Measurements from ENCODE around the gene ZSWIM8. TPM values are rescaled to one million over a fixed set of nuclear protein-coding genes. Genes with fewer than 3 reads are reported as not detected.

The ZSWIM8 gene
- total RNA-seq, 1 donor: 76.7 TPM

- Histone ChIP-seq H2AFZ (ENCODE audit: low read length) (peak overlapping the region; percentile 96), H3K9me3 (ENCODE audit: low read depth, low read length) (no peaks in the 10 kb centered on the region), H3K27me3 (ENCODE audit: insufficient read depth, low read length) (no peaks in the 10 kb centered on the region), H3K4me1 (ENCODE audit: insufficient read depth, low read length) (peaks cover 31% of the 10 kb centered on the region), H3K36me3 (ENCODE audit: insufficient read depth, low read length) (peaks cover 15% of the 10 kb centered on the region), H3K4me3 (ENCODE audit: insufficient read depth, low read length) (peak overlapping the region; percentile 87), H3K79me2 (ENCODE audit: insufficient read depth, low read length) (peaks cover 61% of the 10 kb centered on the region), H3K27ac (ENCODE audit: low read depth, low read length) (peak overlapping the region; percentile 99), H4K20me1 (ENCODE audit: insufficient read depth, low read length) (peaks cover 12% of the 10 kb centered on the region), H3K4me2 (ENCODE audit: insufficient read depth, low read length) (peak overlapping the region; percentile 88)
- DNase-seq (ENCODE audit: insufficient read length, low spot score, missing footprints): no peak
- TF ChIP-seq CTCF (IDR thresholded peaks at IDR 0.05; ENCODE audit: extremely low read depth, low read depth, low read length): no peak
These were observed 42.0 kb upstream of the ZSWIM8 start for GRCh38 chr10:73743327-73743904.

- H3K79me2 ChIP-seq (ENCODE audit: insufficient read depth, low read length): peaks cover 67% of the 10 kb centered on the region
These were observed 41.3 kb upstream of the ZSWIM8 start, which contains the start of gene SEC24C for GRCh38 chr10:73743905-73744663. SEC24C (plus strand) TSS chr10:73744372; CDS start chr10:73746833, 2,461 bp downstream.

GRCh38 chr10:73744664-73744975 is 40.8 kb upstream of the ZSWIM8 start:
- Histone ChIP-seq H3K4me2 (ENCODE audit: insufficient read depth, low read length) (peak overlapping the region; percentile 88), H2AFZ (ENCODE audit: low read length) (peak overlapping the region; percentile 96), H3K4me1 (ENCODE audit: insufficient read depth, low read length) (peaks cover 31% of the 10 kb centered on the region), H3K27ac (ENCODE audit: low read depth, low read length) (peak overlapping the region; percentile 99), H3K79me2 (ENCODE audit: insufficient read depth, low read length) (peaks cover 71% of the 10 kb centered on the region), H3K4me3 (ENCODE audit: insufficient read depth, low read length) (peak overlapping the region; percentile 87), H4K20me1 (ENCODE audit: insufficient read depth, low read length) (peaks cover 14% of the 10 kb centered on the region), H3K27me3 (ENCODE audit: insufficient read depth, low read length) (no peaks in the 10 kb centered on the region), H3K36me3 (ENCODE audit: insufficient read depth, low read length) (peaks cover 22% of the 10 kb centered on the region), H3K9me3 (ENCODE audit: low read depth, low read length) (no peaks in the 10 kb centered on the region)
- DNase-seq (ENCODE audit: insufficient read length, low spot score, missing footprints): peak; percentile 84
- no peak for TF ChIP-seq CTCF (IDR thresholded peaks at IDR 0.05; ENCODE audit: extremely low read depth, low read depth, low read length)

More at GRCh38 chr10:73743905-73744663, 41.3 kb upstream of the ZSWIM8 start, which contains the start of gene SEC24C:
- no peak for TF ChIP-seq CTCF (IDR thresholded peaks at IDR 0.05; ENCODE audit: extremely low read depth, low read depth, low read length)
- H4K20me1 ChIP-seq (ENCODE audit: insufficient read depth, low read length): peaks cover 14% of the 10 kb centered on the region
- H3K27ac ChIP-seq (ENCODE audit: low read depth, low read length): peak within 1 kb of the TSS; percentile 99
- H3K4me1 ChIP-seq (ENCODE audit: insufficient read depth, low read length): peaks cover 31% of the 10 kb centered on the region
- peak within 1 kb of the TSS; percentile 96 for H2AFZ ChIP-seq (ENCODE audit: low read length)
- no peaks in the 10 kb centered on the region for H3K9me3 ChIP-seq (ENCODE audit: low read depth, low read length)
- DNase-seq (ENCODE audit: insufficient read length, low spot score, missing footprints): peak; percentile 95
- peaks cover 19% of the 10 kb centered on the region for H3K36me3 ChIP-seq (ENCODE audit: insufficient read depth, low read length)
- peak within 1 kb of the TSS; percentile 87 for H3K4me3 ChIP-seq (ENCODE audit: insufficient read depth, low read length)
- H3K4me2 ChIP-seq (ENCODE audit: insufficient read depth, low read length): peak within 1 kb of the TSS; percentile 88
- no peaks in the 10 kb centered on the region for H3K27me3 ChIP-seq (ENCODE audit: insufficient read depth, low read length)

- H3K27ac ChIP-seq (ENCODE audit: low read depth, low read length): no peak overlapping the region
- no peak overlapping the region for H3K4me3 ChIP-seq (ENCODE audit: insufficient read depth, low read length)
- no peak for TF ChIP-seq CTCF (IDR thresholded peaks at IDR 0.05; ENCODE audit: extremely low read depth, low read depth, low read length)
- H3K27me3 ChIP-seq (ENCODE audit: insufficient read depth, low read length): no peaks in the 10 kb centered on the region
- H3K4me1 ChIP-seq (ENCODE audit: insufficient read depth, low read length): peaks cover 28% of the 10 kb centered on the region
- H3K9me3 ChIP-seq (ENCODE audit: low read depth, low read length): no peaks in the 10 kb centered on the region
- peaks cover 24% of the 10 kb centered on the region for H4K20me1 ChIP-seq (ENCODE audit: insufficient read depth, low read length)
- peaks cover 41% of the 10 kb centered on the region for H3K36me3 ChIP-seq (ENCODE audit: insufficient read depth, low read length)
- H3K4me2 ChIP-seq (ENCODE audit: insufficient read depth, low read length): no peak overlapping the region
- peaks cover 88% of the 10 kb centered on the region for H3K79me2 ChIP-seq (ENCODE audit: insufficient read depth, low read length)
- H2AFZ ChIP-seq (ENCODE audit: low read length): no peak overlapping the region
- DNase-seq (ENCODE audit: insufficient read length, low spot score, missing footprints): no peak
These were observed 38.7 kb upstream of the ZSWIM8 start for GRCh38 chr10:73746721-73747120.
